H9 (cell line): ENCODE results near the gene CATSPERE. TPM values are rescaled to one million over a fixed set of nuclear protein-coding genes. Genes with fewer than 3 reads are reported as not detected.

Source experiments
- DNase-seq: peaks from one replicate; pipeline ENCODE4 v3.0.0-alpha.2; 2017
- H2AFZ ChIP-seq: one replicate; pipeline ENCODE4 v1.6.1; 2013; ENCODE audit warnings: mild to moderate bottlenecking, low read length, control low read depth, moderate library complexity
- H2AK5ac ChIP-seq: 2 replicates; pipeline ENCODE4 v1.6.1; 2013; ENCODE audit warnings: low read length, control low read depth, mixed read lengths; ENCODE audit not compliant: insufficient read length
- H2BK120ac ChIP-seq: one replicate; pipeline ENCODE4 v1.6.1; 2013; ENCODE audit warnings: low read depth, mild to moderate bottlenecking, low read length, control low read depth, inconsistent platforms; ENCODE audit not compliant: poor library complexity, severe bottlenecking
- H2BK12ac ChIP-seq: 2 replicates; pipeline ENCODE4 v1.6.1; 2013; ENCODE audit warnings: low read length, control low read depth, mixed read lengths, low read depth; ENCODE audit not compliant: insufficient read length
- H2BK15ac ChIP-seq: 2 replicates; pipeline ENCODE4 v1.6.1; 2013; ENCODE audit warnings: low read depth, low read length, control low read depth
- H2BK20ac ChIP-seq: one replicate; pipeline ENCODE4 v1.6.1; 2013; ENCODE audit warnings: low read depth, mild to moderate bottlenecking, low read length, control low read depth, inconsistent platforms; ENCODE audit not compliant: poor library complexity, severe bottlenecking
- H2BK5ac ChIP-seq: 2 replicates; pipeline ENCODE4 v1.6.1; 2013; ENCODE audit warnings: low read length, control low read depth, mixed read lengths; ENCODE audit not compliant: insufficient read length
- H3K14ac ChIP-seq: 2 replicates; pipeline ENCODE4 v1.6.1; 2013; ENCODE audit warnings: low read length, control low read depth; ENCODE audit not compliant: insufficient read depth
- H3K18ac ChIP-seq: 2 replicates; pipeline ENCODE4 v1.6.1; 2013; ENCODE audit warnings: low read depth, mild to moderate bottlenecking, mixed read lengths, low read length, control low read depth; ENCODE audit not compliant: insufficient read length
- H3K23ac ChIP-seq: 2 replicates; pipeline ENCODE4 v1.6.1; 2013; ENCODE audit warnings: low read length, control low read depth, mixed read lengths, low read depth; ENCODE audit not compliant: insufficient read length
- H3K23me2 ChIP-seq: 2 replicates; pipeline ENCODE4 v1.6.1; 2013; ENCODE audit warnings: low read depth, mild to moderate bottlenecking, mixed read lengths, low read length, control low read depth; ENCODE audit not compliant: insufficient read length, poor library complexity, severe bottlenecking
- H3K27ac ChIP-seq: 2 replicates; pipeline ENCODE4 v1.5.1; 2013; ENCODE audit warnings: low read length, control low read depth, mixed read lengths, low read depth; ENCODE audit not compliant: insufficient read length
- H3K27me3 ChIP-seq: 2 replicates; pipeline ENCODE4 v1.6.1; 2013; ENCODE audit warnings: low read length, control low read depth, inconsistent platforms; ENCODE audit not compliant: insufficient read depth
- H3K4ac ChIP-seq: 2 replicates; pipeline ENCODE4 v1.6.1; 2013; ENCODE audit warnings: low read depth, mild to moderate bottlenecking, control low read depth, inconsistent platforms, low read length, moderate library complexity
- H3K4me1 ChIP-seq: 2 replicates; pipeline ENCODE4 v1.6.1; 2013; ENCODE audit warnings: low read length, control low read depth, inconsistent platforms; ENCODE audit not compliant: insufficient read depth
- H3K4me2 ChIP-seq: 2 replicates; pipeline ENCODE4 v1.6.1; 2013; ENCODE audit warnings: low read length, control low read depth, mixed read lengths; ENCODE audit not compliant: insufficient read length, insufficient read depth
- H3K56ac ChIP-seq: 2 replicates; pipeline ENCODE4 v1.6.1; 2013; ENCODE audit warnings: low read depth, mild to moderate bottlenecking, mixed read lengths, low read length, control low read depth; ENCODE audit not compliant: insufficient read length
- H3K79me1 ChIP-seq: 2 replicates; pipeline ENCODE4 v1.6.1; 2013; ENCODE audit warnings: low read depth, mild to moderate bottlenecking, moderate library complexity, low read length, control low read depth, inconsistent platforms; ENCODE audit not compliant: insufficient read depth, poor library complexity, severe bottlenecking
- H3K79me2 ChIP-seq: 2 replicates; pipeline ENCODE4 v1.6.1; 2013; ENCODE audit warnings: low read length, control low read depth, inconsistent platforms; ENCODE audit not compliant: insufficient read depth
- H3K9ac ChIP-seq: 2 replicates; pipeline ENCODE4 v1.6.1; 2013; ENCODE audit warnings: low read length, control low read depth, mixed read lengths; ENCODE audit not compliant: insufficient read length; ENCODE audit errors: extremely low read depth
- H3K9me3 ChIP-seq: one replicate; pipeline ENCODE4 v1.6.1; 2013; ENCODE audit warnings: low read depth, low read length, inconsistent platforms; ENCODE audit not compliant: control insufficient read depth
- H3T11ph ChIP-seq: one replicate; pipeline ENCODE4 v1.6.1; 2013; ENCODE audit warnings: mild to moderate bottlenecking, low read length, control low read depth, inconsistent platforms
- H4K20me1 ChIP-seq: one replicate; pipeline ENCODE4 v1.6.1; 2013; ENCODE audit not compliant: control insufficient read depth, insufficient read length, insufficient read depth
- H4K5ac ChIP-seq: 2 replicates; pipeline ENCODE4 v1.6.1; 2013; ENCODE audit warnings: low read depth, mild to moderate bottlenecking, mixed read lengths, low read length, control low read depth; ENCODE audit not compliant: insufficient read length
- H4K8ac ChIP-seq: replicated peaks from 2 replicates; pipeline ENCODE4 v1.6.1; 2013; ENCODE audit warnings: low read length, control low read depth, mixed read lengths, low read depth; ENCODE audit not compliant: insufficient read length
- H4K91ac ChIP-seq: 2 replicates; pipeline ENCODE4 v1.6.1; 2013; ENCODE audit warnings: low read depth, mild to moderate bottlenecking, moderate library complexity, mixed read lengths, low read length, control low read depth; ENCODE audit not compliant: insufficient read length
- H3K27ac Mint-ChIP-seq, 3 experiments: 2 replicates in 2 of 3; 3 replicates in 1 of 3; pipeline ENCODE4 v1.8.0; 2020 to 2021; ENCODE audit warnings: mixed read lengths in 3 of 3, mild to moderate bottlenecking in 1 of 3, moderate library complexity in 1 of 3
- H3K27me3 Mint-ChIP-seq: 2 replicates; pipeline ENCODE4 v1.8.0; 2021; ENCODE audit warnings: low read depth, mild to moderate bottlenecking, moderate library complexity, mixed read lengths
- H3K36me3 Mint-ChIP-seq, 3 experiments: 2 replicates in 2 of 3; 3 replicates in 1 of 3; pipeline ENCODE4 v1.8.0; 2020 to 2021; ENCODE audit warnings: low read depth in 3 of 3, mixed read lengths in 3 of 3; ENCODE audit not compliant: insufficient read depth in 1 of 3
- H3K4me1 Mint-ChIP-seq, 2 experiments: 2 replicates each; pipeline ENCODE4 v1.8.0; 2020; ENCODE audit warnings: mixed read lengths in 2 of 2
- H3K4me3 Mint-ChIP-seq, 2 experiments: 2 replicates in 1 of 2; 3 replicates in 1 of 2; pipeline ENCODE4 v1.8.0; 2020 to 2021; ENCODE audit warnings: mild to moderate bottlenecking in 2 of 2, mixed read lengths in 2 of 2, moderate library complexity in 1 of 2
- H3K9me3 Mint-ChIP-seq, 2 experiments: 2 replicates in 1 of 2; 3 replicates in 1 of 2; pipeline ENCODE4 v1.8.0; 2020; ENCODE audit warnings: mild to moderate bottlenecking in 2 of 2, mixed read lengths in 2 of 2, moderate library complexity in 1 of 2
- WGBS: extraction: QIAGEN DNeasy Blood & Tissue Kit; methylation state at CpG from one replicate; pipeline ENCODE4 v1.1.7; 2013; ENCODE audit warnings: missing lambda C conversion rate, low lambda C conversion rate, mixed read lengths; ENCODE audit not compliant: insufficient read length; ENCODE audit errors: extremely low coverage; 5-methylcytosine and 5-hydroxymethylcytosine counted together
- total RNA-seq: library from RNA; stranded (reverse); gene quantifications from 2 replicates; pipeline ENCODE4 v1.2.1, GENCODE V29; 2021
- TF ChIP-seq, protein P1 (sequence below): fragments of 200-600 bp; sonication (generic); conservative IDR thresholded peaks from 3 replicates; pipeline ENCODE4 v1.8.0; 2021; ENCODE audit warnings: antibody characterized with exemption, mild to moderate bottlenecking

CATSPERE gene
- total RNA-seq, 1 experiment from 2014 or later, result 0.31 TPM

- peaks cover 33 to 44% (median 34%) of the 10 kb centered on the region in 3 experiments for H3K36me3 Mint-ChIP-seq
- no CpG with 5 or more reads among the region's 3 CpGs for WGBS
Observed at GRCh38 chr1:244657421-244657820, 196.3 kb downstream of the CATSPERE start.

More at GRCh38 chr1:244657421-244657820, 196.3 kb downstream of the CATSPERE start:
- Histone ChIP-seq H2BK20ac (no peak overlapping the region), H4K20me1 (peaks cover 2% of the 10 kb centered on the region), H3K4ac (no peak overlapping the region), H3K56ac (no peak overlapping the region), H3K27me3 (no peaks in the 10 kb centered on the region), H2BK120ac (no peak overlapping the region), H3K4me1 (peaks cover 9% of the 10 kb centered on the region), H3K4me2 (no peak overlapping the region), H2AK5ac (no peak overlapping the region), H3K23me2 (peaks cover under 1% of the 10 kb centered on the region), H3K9ac (no peak overlapping the region), H2BK15ac (no peak overlapping the region), H4K5ac (no peak overlapping the region), H3K9me3 (no peaks in the 10 kb centered on the region), H3K18ac (no peak overlapping the region), H4K91ac (no peak overlapping the region), H2BK12ac (no peak overlapping the region), H2AFZ (no peak overlapping the region), H3K79me1 (peaks cover 5% of the 10 kb centered on the region), H2BK5ac (no peak overlapping the region), H4K8ac (no peak overlapping the region), H3K79me2 (peaks cover 46% of the 10 kb centered on the region), H3T11ph (no peak overlapping the region), H3K14ac (no peak overlapping the region), H3K27ac (no peak overlapping the region), H3K23ac (no peak overlapping the region)
- TF ChIP-seq, protein P1, sequence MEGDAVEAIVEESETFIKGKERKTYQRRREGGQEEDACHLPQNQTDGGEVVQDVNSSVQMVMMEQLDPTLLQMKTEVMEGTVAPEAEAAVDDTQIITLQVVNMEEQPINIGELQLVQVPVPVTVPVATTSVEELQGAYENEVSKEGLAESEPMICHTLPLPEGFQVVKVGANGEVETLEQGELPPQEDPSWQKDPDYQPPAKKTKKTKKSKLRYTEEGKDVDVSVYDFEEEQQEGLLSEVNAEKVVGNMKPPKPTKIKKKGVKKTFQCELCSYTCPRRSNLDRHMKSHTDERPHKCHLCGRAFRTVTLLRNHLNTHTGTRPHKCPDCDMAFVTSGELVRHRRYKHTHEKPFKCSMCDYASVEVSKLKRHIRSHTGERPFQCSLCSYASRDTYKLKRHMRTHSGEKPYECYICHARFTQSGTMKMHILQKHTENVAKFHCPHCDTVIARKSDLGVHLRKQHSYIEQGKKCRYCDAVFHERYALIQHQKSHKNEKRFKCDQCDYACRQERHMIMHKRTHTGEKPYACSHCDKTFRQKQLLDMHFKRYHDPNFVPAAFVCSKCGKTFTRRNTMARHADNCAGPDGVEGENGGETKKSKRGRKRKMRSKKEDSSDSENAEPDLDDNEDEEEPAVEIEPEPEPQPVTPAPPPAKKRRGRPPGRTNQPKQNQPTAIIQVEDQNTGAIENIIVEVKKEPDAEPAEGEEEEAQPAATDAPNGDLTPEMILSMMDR, result no peak
- Mint-ChIP-seq H3K4me1 (peaks cover 24 to 28% of the 10 kb centered on the region in 2 experiments), H3K27ac (peak overlapping the region in 1 of 3 experiments; percentile 11; a peak in 1 of 7 replicates), H3K9me3 (peaks cover 0 to 4% of the 10 kb centered on the region in 2 experiments; a peak in 3 of 5 replicates), H3K4me3 (no peak overlapping the region), H3K27me3 (no peaks in the 10 kb centered on the region)
- DNase-seq, result no peak
